HG02798 (cell line): ENCODE results near the gene GYS2.
A peak's percentile ranks its signal among the peaks of the same experiment; 100 is the strongest.

ENCODE experiments used
- ATAC-seq: cut with Tn5 transposase; IDR thresholded peaks from one replicate; pipeline ENCODE4 v1.9.1; 2021; ENCODE audit warnings: mild to moderate bottlenecking; ENCODE audit not compliant: unreplicated experiment, poor library complexity

GYS2 gene

GRCh38 chr12:21518451-21518850 lies 86.2 kb downstream of the GYS2 start:
- no peak for ATAC-seq

GRCh38 chr12:21516281-21516680 lies 88.4 kb downstream of the GYS2 start:
- ATAC-seq = no peak

DNA sequence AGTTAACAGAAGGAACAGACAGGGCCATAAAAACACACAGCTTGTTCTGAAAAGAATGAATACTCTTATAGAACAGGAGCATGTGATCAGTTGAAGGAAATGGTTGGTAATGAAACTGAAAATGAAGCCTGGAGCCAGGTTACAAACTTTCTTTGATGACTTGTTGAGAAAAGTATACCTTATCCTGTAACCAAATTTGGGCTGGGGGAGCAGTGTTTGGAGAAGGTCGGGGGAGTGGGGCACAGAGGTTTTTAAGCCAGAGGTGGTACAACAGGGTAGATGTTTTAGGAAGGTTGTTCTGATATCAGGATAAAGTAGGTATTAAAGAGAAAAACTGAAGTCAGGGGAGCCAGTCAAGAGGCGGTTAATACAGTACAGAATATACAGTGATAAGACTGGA lies 94.9 kb downstream of the GYS2 start:
- peak; percentile 93 for ATAC-seq

DNA sequence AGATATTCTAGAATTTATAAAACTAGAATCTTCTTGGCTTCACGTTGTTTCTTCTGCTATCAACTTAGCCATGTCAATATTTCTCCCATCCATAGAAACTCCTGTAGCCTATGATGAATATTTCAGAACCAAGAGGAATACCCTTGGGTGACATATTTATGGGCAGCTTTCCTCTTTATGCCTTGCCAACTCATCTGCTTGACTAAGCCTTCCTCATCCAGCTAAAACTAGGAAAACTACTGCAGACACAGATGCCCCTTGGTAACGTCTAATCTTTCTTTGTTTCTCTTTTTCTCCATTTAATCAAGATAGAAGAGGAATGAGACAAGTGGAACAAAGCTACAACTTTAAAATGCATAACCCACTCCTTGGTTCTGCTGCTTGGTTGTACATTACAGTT lies 96.8 kb downstream of the GYS2 start:
- no peak for ATAC-seq

GRCh38 chr12:21505888-21506287 lies 98.8 kb downstream of the GYS2 start:
- ATAC-seq = no peak

DNA sequence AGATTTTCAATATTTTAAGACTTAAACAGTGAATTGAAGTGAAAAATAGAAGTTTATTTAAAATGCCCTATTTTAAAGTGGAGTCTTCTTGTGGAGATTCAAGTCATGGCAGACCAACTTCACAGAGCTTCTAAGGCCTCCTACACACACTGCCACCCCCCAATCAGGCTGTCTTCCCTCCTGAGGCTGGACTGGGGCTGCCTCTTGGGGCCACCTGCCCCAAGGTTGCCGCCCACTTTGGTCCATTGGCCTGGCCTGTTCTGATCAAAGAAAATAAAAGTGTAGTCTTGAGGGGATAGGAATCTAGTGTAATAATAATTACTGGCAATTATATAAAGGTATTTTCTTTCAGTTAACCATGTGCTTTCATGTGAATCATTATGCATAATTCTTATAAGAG lies 101.8 kb downstream of the GYS2 start:
- no peak for ATAC-seq

- peak; percentile 2 for ATAC-seq
Observed at GRCh38 chr12:21502164-21502496, 102.5 kb downstream of the GYS2 start.

DNA sequence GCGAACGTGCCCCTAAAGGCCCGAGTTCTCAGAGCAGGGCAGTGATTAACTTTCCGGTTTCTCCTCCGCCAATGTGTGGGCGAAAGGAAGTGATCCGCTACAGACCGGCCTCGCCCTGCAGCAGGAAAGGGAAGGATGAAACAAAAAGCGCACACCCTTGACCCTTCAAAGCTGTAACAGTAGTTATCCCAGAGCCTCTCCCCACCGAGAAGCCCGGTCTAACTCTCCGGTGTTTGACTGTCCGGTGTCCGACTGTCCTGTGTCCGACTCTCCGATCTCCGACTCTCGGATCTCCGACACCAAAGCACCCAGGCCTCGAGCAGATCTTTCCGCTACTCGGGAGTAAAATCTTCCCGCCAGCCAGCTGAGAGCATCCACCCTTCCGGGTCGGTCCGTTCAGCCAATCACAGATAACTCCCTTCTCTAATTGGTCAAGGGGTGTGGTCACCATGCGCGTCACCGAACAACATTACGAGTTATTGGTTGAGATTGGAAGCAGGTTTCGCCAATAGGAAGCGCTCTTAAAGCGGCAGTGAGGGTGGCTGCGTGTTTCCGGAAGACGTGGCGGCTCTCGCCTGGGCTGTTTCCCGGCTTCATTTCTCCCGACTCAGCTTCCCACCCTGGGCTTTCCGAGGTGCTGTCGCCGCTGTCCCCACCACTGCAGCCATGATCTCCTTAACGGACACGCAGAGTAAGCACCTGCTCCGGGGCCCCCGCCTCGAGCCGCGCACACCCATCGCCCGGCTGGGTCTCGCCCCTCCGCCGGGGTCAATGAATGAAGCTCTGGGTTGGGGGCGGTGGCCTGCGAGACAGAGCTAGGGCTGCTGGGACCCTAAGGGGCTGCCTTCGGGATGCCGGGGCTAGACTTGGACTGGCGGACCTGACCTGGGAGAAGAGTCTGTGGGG lies 103.1 kb downstream of the GYS2 start, which contains the start of the genes GOLT1B and RECQL:
TSS of gene GOLT1B (plus strand) at position 532 of the 906 bp plus-strand sequence. CDS start at position 667, 135 bp downstream.
TSS of gene RECQL (minus strand) at position 378 of the 906 bp plus-strand sequence. CDS start 2,065 bp downstream, outside the sequence.
- ATAC-seq = peak; percentile 99

GRCh38 chr12:21500786-21501257 lies 103.8 kb downstream of the GYS2 start:
- no peak for ATAC-seq

DNA sequence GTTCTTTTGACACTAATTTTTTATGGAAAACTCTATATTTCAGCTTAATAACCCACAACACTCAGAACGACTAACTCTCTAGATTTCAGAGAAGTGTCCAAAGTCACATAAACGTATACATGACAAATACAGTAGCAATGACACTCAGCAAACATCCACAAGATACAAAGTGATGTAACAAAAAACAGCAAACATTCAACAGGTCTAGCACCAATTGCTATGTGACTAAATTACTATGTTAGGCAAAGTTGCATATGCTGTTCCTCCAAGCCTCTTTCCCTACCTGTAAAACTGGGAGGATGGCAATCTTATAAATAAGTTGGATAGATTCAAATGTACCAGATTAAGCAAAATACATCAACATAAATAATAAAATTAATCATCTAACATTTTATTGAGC lies 104.9 kb downstream of the GYS2 start:
- no peak for ATAC-seq
